Measurements from ENCODE around the gene SPACDR. TPM values are rescaled to one million over a fixed set of nuclear protein-coding genes. Genes with fewer than 3 reads are reported as not detected.
"Not testable (repeated sequence)": the region's sequence is repeated elsewhere in the genome, so short reads cannot be mapped to it uniquely, and the experiment has no call there.

The SPACDR gene
- total and polyA plus RNA-seq, 2 donors (not counting 1 experiment from before 2014, with no cell fraction given): 2.1 to 3.7 TPM

- intact Hi-C loops (cut with micrococcal nuclease): no loop called here
- Histone ChIP-seq H3K36me3 (replicated peaks in 1 of 2; ENCODE audit: control extremely low read depth in 1 of 2, control insufficient read depth in 1 of 2, extremely low read depth in 1 of 2, insufficient read depth in 2 of 2, low read length in 1 of 2) (peaks cover 1 to 7% of the 10 kb centered on the region in 2 experiments), H3K9ac (ENCODE audit: low read length) (no peak overlapping the region), H3K79me2 (ENCODE audit: control insufficient read depth, insufficient read depth, low read length) (no peaks in the 10 kb centered on the region), H3K4me2 (replicated peaks; ENCODE audit: low read depth, low read length, poor library complexity, severe bottlenecking) (no peak overlapping the region), H3K27ac (ENCODE audit: low read length in 2 of 2) (no peak overlapping the region), H3K9me3 (ENCODE audit: control extremely low read depth in 1 of 3, control insufficient read depth in 2 of 3, insufficient read depth in 1 of 3, low read length in 2 of 3) (no peaks in the 10 kb centered on the region), H2AFZ (ENCODE audit: insufficient read depth, low read depth, low read length, poor library complexity, severe bottlenecking) (no peak overlapping the region), H3K4me3 (ENCODE audit: control extremely low read depth in 1 of 5, extremely low read depth in 1 of 5, insufficient read depth in 1 of 5, low read depth in 2 of 5, low read length in 4 of 5) (no peak overlapping the region), H3K27me3 (replicated peaks in 1 of 4; ENCODE audit: control extremely low read depth in 1 of 4, control insufficient read depth in 3 of 4, insufficient read depth in 4 of 4, low read length in 3 of 4) (no peaks in the 10 kb centered on the region), H3K4me1 (ENCODE audit: control insufficient read depth in 2 of 2, insufficient read depth in 2 of 2, low read length in 2 of 2) (no peaks in the 10 kb centered on the region), H4K20me1 (ENCODE audit: control insufficient read depth, insufficient read depth, low read length, poor library complexity, severe bottlenecking) (no peaks in the 10 kb centered on the region)
- Mint-ChIP-seq H3K27ac (no peak overlapping the region), H3K4me1 (peaks cover 3% of the 10 kb centered on the region), H3K27me3 (no peaks in the 10 kb centered on the region), H3K9me3 (ENCODE audit: insufficient read depth) (no peaks in the 10 kb centered on the region), H3K4me3 (no peak overlapping the region)
- ChIA-PET POLR2A (no interaction called here), CTCF (interaction anchor here (0.9 to 2.6 kb wide), 3 partner anchors 12 to 107 kb away, joined by 3 to 8 read pairs (median 3); no protein-coding TSS in a partner anchor)
- ATAC-seq (ENCODE audit: low read depth): no peak
- TF ChIP-seq, protein P1, sequence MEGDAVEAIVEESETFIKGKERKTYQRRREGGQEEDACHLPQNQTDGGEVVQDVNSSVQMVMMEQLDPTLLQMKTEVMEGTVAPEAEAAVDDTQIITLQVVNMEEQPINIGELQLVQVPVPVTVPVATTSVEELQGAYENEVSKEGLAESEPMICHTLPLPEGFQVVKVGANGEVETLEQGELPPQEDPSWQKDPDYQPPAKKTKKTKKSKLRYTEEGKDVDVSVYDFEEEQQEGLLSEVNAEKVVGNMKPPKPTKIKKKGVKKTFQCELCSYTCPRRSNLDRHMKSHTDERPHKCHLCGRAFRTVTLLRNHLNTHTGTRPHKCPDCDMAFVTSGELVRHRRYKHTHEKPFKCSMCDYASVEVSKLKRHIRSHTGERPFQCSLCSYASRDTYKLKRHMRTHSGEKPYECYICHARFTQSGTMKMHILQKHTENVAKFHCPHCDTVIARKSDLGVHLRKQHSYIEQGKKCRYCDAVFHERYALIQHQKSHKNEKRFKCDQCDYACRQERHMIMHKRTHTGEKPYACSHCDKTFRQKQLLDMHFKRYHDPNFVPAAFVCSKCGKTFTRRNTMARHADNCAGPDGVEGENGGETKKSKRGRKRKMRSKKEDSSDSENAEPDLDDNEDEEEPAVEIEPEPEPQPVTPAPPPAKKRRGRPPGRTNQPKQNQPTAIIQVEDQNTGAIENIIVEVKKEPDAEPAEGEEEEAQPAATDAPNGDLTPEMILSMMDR (IDR thresholded peaks at IDR 0.05): no peak
- TF ChIP-seq EZH2 (IDR thresholded peaks at IDR 0.05; ENCODE audit: borderline replicate concordance, insufficient read depth, low read depth, low read length, poor library complexity, severe bottlenecking): no peak
- DNase-seq: no peak
- 97% methylated on average over 10 of the region's 14 CpGs for WGBS (ENCODE audit: insufficient coverage)
Observed at GRCh38 chr7:100456562-100456961, 7.5 kb downstream of the SPACDR start.

- H3K79me2 ChIP-seq (ENCODE audit: control insufficient read depth, insufficient read depth, low read length): no peaks in the 10 kb centered on the region
- no peak overlapping the region for H3K27ac ChIP-seq (ENCODE audit: low read length in 2 of 2)
- peaks cover 8% of the 10 kb centered on the region for H3K4me1 Mint-ChIP-seq
- peaks cover under 1 to 7% of the 10 kb centered on the region in 2 donors for H3K4me1 ChIP-seq (ENCODE audit: control insufficient read depth in 2 of 2, insufficient read depth in 2 of 2, low read length in 2 of 2)
- WGBS (ENCODE audit: insufficient coverage): 100% methylated on average over 1 of the region's 3 CpGs
- TF ChIP-seq EZH2 (IDR thresholded peaks at IDR 0.05; ENCODE audit: borderline replicate concordance, insufficient read depth, low read depth, low read length, poor library complexity, severe bottlenecking): no peak
- TF ChIP-seq, protein P1 (IDR thresholded peaks at IDR 0.05): no peak
- no peak overlapping the region for H3K4me3 Mint-ChIP-seq
- ATAC-seq (ENCODE audit: low read depth) (no peak), DNase-seq (no peak)
- no peak overlapping the region for H3K9ac ChIP-seq (ENCODE audit: low read length)
- intact Hi-C loops (cut with micrococcal nuclease): no loop called here
- no peaks in the 10 kb centered on the region for H3K9me3 ChIP-seq (ENCODE audit: control extremely low read depth in 1 of 3, control insufficient read depth in 2 of 3, insufficient read depth in 1 of 3, low read length in 2 of 3)
- H3K27me3 ChIP-seq (replicated peaks in 1 of 4; ENCODE audit: control extremely low read depth in 1 of 4, control insufficient read depth in 3 of 4, insufficient read depth in 4 of 4, low read length in 3 of 4): no peaks in the 10 kb centered on the region
- no peaks in the 10 kb centered on the region for H4K20me1 ChIP-seq (ENCODE audit: control insufficient read depth, insufficient read depth, low read length, poor library complexity, severe bottlenecking)
- no peaks in the 10 kb centered on the region for H3K9me3 Mint-ChIP-seq (ENCODE audit: insufficient read depth)
- no peak overlapping the region for H3K4me2 ChIP-seq (replicated peaks; ENCODE audit: low read depth, low read length, poor library complexity, severe bottlenecking)
- ChIA-PET POLR2A (interaction anchor here (0.5 kb wide), 1 partner anchor 262 kb away, joined by 3 read pairs; no protein-coding TSS in a partner anchor), CTCF (interaction anchor here (1.1 to 3.7 kb wide), 6 partner anchors 15 to 132 kb away, joined by 3 to 16 read pairs (median 4); no protein-coding TSS in a partner anchor)
- no peaks in the 10 kb centered on the region for H3K27me3 Mint-ChIP-seq
- no peak overlapping the region for H2AFZ ChIP-seq (ENCODE audit: insufficient read depth, low read depth, low read length, poor library complexity, severe bottlenecking)
- H3K36me3 ChIP-seq (replicated peaks in 1 of 2; ENCODE audit: control extremely low read depth in 1 of 2, control insufficient read depth in 1 of 2, extremely low read depth in 1 of 2, insufficient read depth in 2 of 2, low read length in 1 of 2): peaks cover 0 to 4% of the 10 kb centered on the region in 2 experiments
- H3K4me3 ChIP-seq (ENCODE audit: control extremely low read depth in 1 of 5, extremely low read depth in 1 of 5, insufficient read depth in 1 of 5, low read depth in 2 of 5, low read length in 4 of 5): no peak overlapping the region
- no peak overlapping the region for H3K27ac Mint-ChIP-seq
Observed at GRCh38 chr7:100455206-100455605, 8.9 kb downstream of the SPACDR start.

DNA sequence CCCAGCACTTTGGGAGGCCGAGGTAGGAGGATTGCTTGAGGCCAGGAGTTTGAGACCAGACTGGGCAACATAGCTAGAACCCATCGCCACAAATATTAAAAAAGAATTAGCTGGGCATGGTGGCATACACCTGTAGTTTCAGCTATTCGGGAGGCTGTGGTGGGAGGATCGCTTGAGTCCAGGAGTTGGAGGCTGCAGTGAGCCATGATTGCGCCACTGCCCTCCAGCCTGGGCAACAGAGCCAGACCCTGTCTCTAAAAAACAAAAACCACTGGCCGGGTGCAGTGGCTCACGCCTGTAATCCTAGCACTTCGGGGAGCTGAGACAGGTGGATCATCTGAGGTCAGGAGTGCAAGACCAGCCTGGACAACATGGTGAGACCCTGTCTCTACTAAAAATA is 10.2 kb downstream of the SPACDR start:
- H3K27me3 ChIP-seq (replicated peaks in 1 of 4; ENCODE audit: control extremely low read depth in 1 of 4, control insufficient read depth in 3 of 4, insufficient read depth in 4 of 4, low read length in 3 of 4); ATAC-seq (ENCODE audit: low read depth); H3K4me1 ChIP-seq (ENCODE audit: control insufficient read depth in 2 of 2, insufficient read depth in 2 of 2, low read length in 2 of 2); H3K4me2 ChIP-seq (replicated peaks; ENCODE audit: low read depth, low read length, poor library complexity, severe bottlenecking); H2AFZ ChIP-seq (ENCODE audit: insufficient read depth, low read depth, low read length, poor library complexity, severe bottlenecking); H3K4me3 ChIP-seq (ENCODE audit: control extremely low read depth in 1 of 5, extremely low read depth in 1 of 5, insufficient read depth in 1 of 5, low read depth in 2 of 5, low read length in 4 of 5); H3K9ac ChIP-seq (ENCODE audit: low read length); H3K9me3 ChIP-seq (ENCODE audit: control extremely low read depth in 1 of 3, control insufficient read depth in 2 of 3, insufficient read depth in 1 of 3, low read length in 2 of 3); H3K27me3 Mint-ChIP-seq; H3K27ac ChIP-seq (ENCODE audit: low read length in 2 of 2); H3K9me3 Mint-ChIP-seq (ENCODE audit: insufficient read depth); H3K27ac Mint-ChIP-seq; intact Hi-C loops (cut with micrococcal nuclease); H3K4me3 Mint-ChIP-seq; H3K36me3 ChIP-seq (replicated peaks in 1 of 2; ENCODE audit: control extremely low read depth in 1 of 2, control insufficient read depth in 1 of 2, extremely low read depth in 1 of 2, insufficient read depth in 2 of 2, low read length in 1 of 2); H3K79me2 ChIP-seq (ENCODE audit: control insufficient read depth, insufficient read depth, low read length); H4K20me1 ChIP-seq (ENCODE audit: control insufficient read depth, insufficient read depth, low read length, poor library complexity, severe bottlenecking); DNase-seq: not testable (repeated sequence)
- WGBS (ENCODE audit: insufficient coverage): 95% methylated on average over 5 of the region's 8 CpGs
- POLR2A ChIA-PET: interaction anchor here (0.6 kb wide), 1 partner anchor 22 kb away, joined by 6 read pairs; no protein-coding TSS in a partner anchor
- CTCF ChIA-PET: interaction anchor here (1.1 to 3.7 kb wide), 6 partner anchors 15 to 135 kb away, joined by 3 to 16 read pairs (median 4); no protein-coding TSS in a partner anchor
- H3K4me1 Mint-ChIP-seq: peaks cover 11% of the 10 kb centered on the region
